ENCODE measurements around the gene IL13. TPM values are rescaled to one million over a fixed set of nuclear protein-coding genes. Genes with fewer than 3 reads are reported as not detected.

Gene IL13
- total and polyA plus RNA-seq, 10 of the 15 experiments (the other 5 are each of a cell fraction or from before 2014, with no cell fraction given) = 0.06 to 0.40 (median 0.11) TPM; not detected in 6

DNA sequence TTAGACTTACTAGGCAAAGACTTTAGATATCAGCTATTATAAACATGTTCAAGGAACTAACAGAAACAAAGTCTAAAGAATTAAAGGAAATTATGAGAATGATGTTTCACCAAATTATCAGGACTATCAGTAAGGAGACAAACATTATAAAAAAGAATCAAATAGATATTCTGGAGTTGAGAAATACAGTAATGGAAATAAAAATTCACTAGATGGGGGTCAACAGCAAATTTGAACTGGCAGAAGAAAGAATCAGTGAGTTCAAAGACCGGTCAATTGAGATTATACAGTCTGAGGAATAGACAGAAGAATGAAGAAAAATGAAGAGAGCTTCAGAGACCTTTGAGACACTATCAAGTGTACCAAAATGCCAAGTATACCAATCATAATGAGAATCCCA lies 9.6 kb upstream of the IL13 start (continued):
- TF ChIP-seq, protein P1, sequence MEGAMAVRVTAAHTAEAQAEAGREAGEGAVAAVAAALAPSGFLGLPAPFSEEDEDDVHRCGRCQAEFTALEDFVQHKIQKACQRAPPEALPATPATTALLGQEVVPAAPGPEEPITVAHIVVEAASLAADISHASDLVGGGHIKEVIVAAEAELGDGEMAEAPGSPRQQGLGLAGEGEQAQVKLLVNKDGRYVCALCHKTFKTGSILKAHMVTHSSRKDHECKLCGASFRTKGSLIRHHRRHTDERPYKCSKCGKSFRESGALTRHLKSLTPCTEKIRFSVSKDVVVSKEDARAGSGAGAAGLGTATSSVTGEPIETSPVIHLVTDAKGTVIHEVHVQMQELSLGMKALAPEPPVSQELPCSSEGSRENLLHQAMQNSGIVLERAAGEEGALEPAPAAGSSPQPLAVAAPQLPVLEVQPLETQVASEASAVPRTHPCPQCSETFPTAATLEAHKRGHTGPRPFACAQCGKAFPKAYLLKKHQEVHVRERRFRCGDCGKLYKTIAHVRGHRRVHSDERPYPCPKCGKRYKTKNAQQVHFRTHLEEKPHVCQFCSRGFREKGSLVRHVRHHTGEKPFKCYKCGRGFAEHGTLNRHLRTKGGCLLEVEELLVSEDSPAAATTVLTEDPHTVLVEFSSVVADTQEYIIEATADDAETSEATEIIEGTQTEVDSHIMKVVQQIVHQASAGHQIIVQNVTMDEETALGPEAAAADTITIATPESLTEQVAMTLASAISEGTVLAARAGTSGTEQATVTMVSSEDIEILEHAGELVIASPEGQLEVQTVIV (IDR thresholded peaks at IDR 0.05; ENCODE audit: borderline replicate concordance, partially characterized antibody) = no peak

DNA sequence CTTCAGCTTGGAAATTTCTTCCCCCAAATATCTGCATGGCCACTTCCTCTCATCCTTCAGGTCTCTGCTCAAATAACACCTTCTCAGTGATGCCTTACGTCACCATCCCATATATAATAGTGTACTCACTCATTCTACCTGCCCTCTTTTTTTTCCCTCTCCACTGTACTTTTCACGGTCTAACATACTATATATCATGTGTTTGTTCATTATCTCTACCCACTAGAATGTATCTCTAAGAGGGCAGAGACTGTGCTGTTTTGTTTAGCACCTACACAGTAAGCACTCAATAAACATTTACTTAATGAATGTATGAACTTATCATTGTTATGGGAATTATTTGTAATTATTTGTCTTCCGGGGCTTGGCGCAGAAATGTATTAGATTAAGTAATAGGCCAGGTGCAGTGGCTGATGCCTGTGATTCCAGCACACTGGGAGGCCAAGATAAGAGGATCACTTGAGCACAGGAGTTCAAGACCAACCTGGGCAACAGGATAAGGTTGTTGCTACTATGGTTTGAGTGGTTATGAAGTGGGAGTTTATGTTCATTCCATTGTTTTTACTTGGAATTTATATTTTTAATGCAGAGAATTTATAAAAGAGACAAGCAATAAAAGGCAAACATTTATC lies 6.0 kb upstream of the IL13 start:
- RAD21 ChIA-PET (ENCODE audit: unreplicated experiment) = no interaction called here
- no peaks in the 10 kb centered on the region for H3K79me2 ChIP-seq (ENCODE audit: control insufficient read depth, insufficient read depth, low read length)
- CTCF ChIA-PET = no interaction called here
- H3K4me2 ChIP-seq (ENCODE audit: control insufficient read depth, insufficient read depth) = no peak overlapping the region
- DNase-seq (ENCODE audit: low read depth, low spot score) = no peak
- H3K9ac ChIP-seq (ENCODE audit: control insufficient read depth, insufficient read depth, low read length) = no peak overlapping the region
- no peak for TF ChIP-seq PAX5 (IDR thresholded peaks at IDR 0.05; ENCODE audit: borderline replicate concordance, low read depth, low read length)
- no peak for TF ChIP-seq POLR2AphosphoS2 (IDR thresholded peaks at IDR 0.05; ENCODE audit: low read depth, low read length)
- TF ChIP-seq FOS (IDR thresholded peaks at IDR 0.05; ENCODE audit: borderline replicate concordance, extremely low read depth, insufficient read length) = no peak
- no peak for TF ChIP-seq BACH1 (IDR thresholded peaks at IDR 0.05; ENCODE audit: borderline replicate concordance)
- TF ChIP-seq FOXM1 (IDR thresholded peaks at IDR 0.05; ENCODE audit: low read depth, low read length) = no peak
- no peak for TF ChIP-seq TCF12 (IDR thresholded peaks at IDR 0.05; ENCODE audit: low read depth, low read length)
- TF ChIP-seq, protein P2, sequence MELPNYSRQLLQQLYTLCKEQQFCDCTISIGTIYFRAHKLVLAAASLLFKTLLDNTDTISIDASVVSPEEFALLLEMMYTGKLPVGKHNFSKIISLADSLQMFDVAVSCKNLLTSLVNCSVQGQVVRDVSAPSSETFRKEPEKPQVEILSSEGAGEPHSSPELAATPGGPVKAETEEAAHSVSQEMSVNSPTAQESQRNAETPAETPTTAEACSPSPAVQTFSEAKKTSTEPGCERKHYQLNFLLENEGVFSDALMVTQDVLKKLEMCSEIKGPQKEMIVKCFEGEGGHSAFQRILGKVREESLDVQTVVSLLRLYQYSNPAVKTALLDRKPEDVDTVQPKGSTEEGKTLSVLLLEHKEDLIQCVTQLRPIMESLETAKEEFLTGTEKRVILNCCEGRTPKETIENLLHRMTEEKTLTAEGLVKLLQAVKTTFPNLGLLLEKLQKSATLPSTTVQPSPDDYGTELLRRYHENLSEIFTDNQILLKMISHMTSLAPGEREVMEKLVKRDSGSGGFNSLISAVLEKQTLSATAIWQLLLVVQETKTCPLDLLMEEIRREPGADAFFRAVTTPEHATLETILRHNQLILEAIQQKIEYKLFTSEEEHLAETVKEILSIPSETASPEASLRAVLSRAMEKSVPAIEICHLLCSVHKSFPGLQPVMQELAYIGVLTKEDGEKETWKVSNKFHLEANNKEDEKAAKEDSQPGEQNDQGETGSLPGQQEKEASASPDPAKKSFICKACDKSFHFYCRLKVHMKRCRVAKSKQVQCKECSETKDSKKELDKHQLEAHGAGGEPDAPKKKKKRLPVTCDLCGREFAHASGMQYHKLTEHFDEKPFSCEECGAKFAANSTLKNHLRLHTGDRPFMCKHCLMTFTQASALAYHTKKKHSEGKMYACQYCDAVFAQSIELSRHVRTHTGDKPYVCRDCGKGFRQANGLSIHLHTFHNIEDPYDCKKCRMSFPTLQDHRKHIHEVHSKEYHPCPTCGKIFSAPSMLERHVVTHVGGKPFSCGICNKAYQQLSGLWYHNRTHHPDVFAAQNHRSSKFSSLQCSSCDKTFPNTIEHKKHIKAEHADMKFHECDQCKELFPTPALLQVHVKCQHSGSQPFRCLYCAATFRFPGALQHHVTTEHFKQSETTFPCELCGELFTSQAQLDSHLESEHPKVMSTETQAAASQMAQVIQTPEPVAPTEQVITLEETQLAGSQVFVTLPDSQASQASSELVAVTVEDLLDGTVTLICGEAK (IDR thresholded peaks at IDR 0.05; ENCODE audit: borderline replicate concordance) = no peak
- TF ChIP-seq HCFC1 (IDR thresholded peaks at IDR 0.05; ENCODE audit: low read length) = no peak
- no peak for TF ChIP-seq SMAD1 (IDR thresholded peaks at IDR 0.05; ENCODE audit: low read depth, partially characterized antibody)
- TF ChIP-seq PAX8 (IDR thresholded peaks at IDR 0.05) = no peak
- TF ChIP-seq BCL11A (IDR thresholded peaks at IDR 0.05; ENCODE audit: low read depth, low read length) = no peak
- intact Hi-C loops (cut with micrococcal nuclease; ENCODE audit: unreplicated experiment) = no loop called here
- no peaks in the 10 kb centered on the region for H4K20me1 ChIP-seq (ENCODE audit: control insufficient read depth, insufficient read depth)
- SMC1A ChIA-PET (ENCODE audit: uncharacterized antibody, unreplicated experiment) = interaction anchor here (0.6 kb wide), 1 partner anchor 25 kb away, joined by 3 read pairs; no protein-coding TSS in a partner anchor
- no peak for ATAC-seq
- no peak overlapping the region for H2AFZ ChIP-seq (ENCODE audit: control insufficient read depth, low read depth, low read length)
- in situ Hi-C loops (cut with MboI) = no loop called here
- no peak overlapping the region for H3K27ac ChIP-seq (ENCODE audit: control insufficient read depth, insufficient read depth)
- no peaks in the 10 kb centered on the region; the same call in 2 of the 3 replicates for H3K9me3 ChIP-seq (replicated peaks; ENCODE audit: control insufficient read depth, insufficient read depth, low read length)
- H3K4me1 ChIP-seq (ENCODE audit: control insufficient read depth, insufficient read depth, low read length) = peaks cover 12% of the 10 kb centered on the region
- 98% methylated on average over 4 of the region's 4 CpGs for WGBS (ENCODE audit: insufficient coverage, insufficient replicate concordance, low lambda C conversion rate, missing lambda C conversion rate)
- no peak overlapping the region for H3K4me3 ChIP-seq
- POLR2A ChIA-PET = no interaction called here
- H3K27me3 ChIP-seq (replicated peaks in 1 of 2; ENCODE audit: control insufficient read depth in 2 of 2, insufficient read depth in 2 of 2, low read length in 1 of 2) = no peaks in the 10 kb centered on the region
- H3K36me3 ChIP-seq (ENCODE audit: control insufficient read depth in 2 of 2, insufficient read depth in 2 of 2, low read length in 1 of 2) = no peaks in the 10 kb centered on the region
- no peak for FAIRE-seq
- no TSS peak for BruUV-seq (replicated peaks)

Measured in GM12878 (cell line).